DND-41 (cell line): Measurements from ENCODE around the gene PAPPA.

Experiments
- ATAC-seq: fragments of 200-7000 bp; cut with Tn5 transposase; 3 replicates; pipeline ENCODE4 v1.9.1; 2021; ENCODE audit warnings: low read depth; ENCODE audit not compliant: insufficient read depth
- DNase-seq: peaks from one replicate; pipeline ENCODE4 v3.0.0-alpha.2; 2020
- H2AFZ ChIP-seq: 2 replicates; pipeline ENCODE4 v1.6.0; 2012; ENCODE audit warnings: low read depth, low read length
- H3K27ac ChIP-seq: 2 replicates; pipeline ENCODE4 v1.5.1; 2012; ENCODE audit warnings: low read length, inconsistent platforms
- H3K27me3 ChIP-seq: fragments of 200-600 bp; sonication (generic); 2 replicates; pipeline ENCODE4 v1.6.0; 2012; ENCODE audit warnings: low read length, mild to moderate bottlenecking, inconsistent platforms; ENCODE audit not compliant: insufficient read depth, poor library complexity
- H3K36me3 ChIP-seq: 2 replicates; pipeline ENCODE4 v1.5.1; 2012; ENCODE audit warnings: low read length, inconsistent platforms; ENCODE audit not compliant: insufficient read depth
- H3K4me1 ChIP-seq: 2 replicates; pipeline ENCODE4 v1.5.1; 2012; ENCODE audit warnings: mild to moderate bottlenecking, low read length; ENCODE audit not compliant: insufficient read depth
- H3K4me2 ChIP-seq: 2 replicates; pipeline ENCODE4 v1.6.0; 2012; ENCODE audit warnings: mild to moderate bottlenecking, moderate library complexity, low read length, inconsistent platforms; ENCODE audit not compliant: insufficient read depth
- H3K4me3 ChIP-seq, 2 experiments: fragments of 200-600 bp in 1 of 2; shearing (Covaris generic) in 1 of 2; 2 replicates each; pipeline ENCODE4 v1.5.1; 2012 to 2016; ENCODE audit warnings: inconsistent platforms in 2 of 2, low read length in 2 of 2, mild to moderate bottlenecking in 2 of 2, low read depth in 1 of 2, moderate library complexity in 1 of 2
- H3K79me2 ChIP-seq: 2 replicates; pipeline ENCODE4 v1.6.0; 2012; ENCODE audit warnings: low read length, inconsistent platforms; ENCODE audit not compliant: insufficient read depth
- H3K9ac ChIP-seq: 2 replicates; pipeline ENCODE4 v1.6.0; 2012; ENCODE audit warnings: low read depth, mild to moderate bottlenecking, inconsistent platforms, low read length, moderate library complexity
- H3K9me3 ChIP-seq: 2 replicates; pipeline ENCODE4 v1.5.1; 2012; ENCODE audit warnings: low read length, moderate library complexity, mild to moderate bottlenecking, inconsistent platforms; ENCODE audit not compliant: insufficient read depth, severe bottlenecking
- H4K20me1 ChIP-seq: 2 replicates; pipeline ENCODE4 v1.6.0; 2012; ENCODE audit warnings: low read length; ENCODE audit not compliant: insufficient read depth
- EZH2 ChIP-seq: IDR thresholded peaks from 3 replicates; pipeline ENCODE4 v1.6.1; 2012; ENCODE audit warnings: borderline replicate concordance, low read depth, mild to moderate bottlenecking, moderate library complexity, low read length, inconsistent platforms; ENCODE audit not compliant: severe bottlenecking
- TF ChIP-seq, protein P1 (sequence below): IDR thresholded peaks from 2 replicates; pipeline ENCODE4 v1.5.1; 2012; ENCODE audit warnings: borderline replicate concordance, low read length, moderate library complexity, mild to moderate bottlenecking; ENCODE audit not compliant: poor library complexity, severe bottlenecking; ENCODE audit errors: extremely low read depth

The PAPPA gene

DNA sequence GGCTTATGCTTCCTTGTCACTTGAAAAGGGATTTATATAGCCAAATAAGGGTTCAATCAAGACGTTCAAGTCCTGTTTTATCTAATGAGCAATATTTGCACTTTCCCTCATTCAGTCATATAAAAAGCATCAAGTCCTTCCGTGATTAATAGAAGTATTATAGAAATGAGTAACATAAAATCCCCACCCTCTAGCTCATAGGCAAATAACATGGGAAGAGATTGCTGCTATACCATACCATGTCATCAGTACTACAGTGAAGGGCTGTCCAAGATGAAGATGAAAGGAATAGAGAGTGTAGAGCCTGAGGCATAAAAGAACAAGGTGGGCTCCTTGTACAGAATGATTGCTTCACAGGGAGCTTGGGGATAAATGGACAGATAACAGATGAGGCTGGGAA is 20.4 kb upstream of the PAPPA start:
- no peaks in the 10 kb centered on the region for H4K20me1 ChIP-seq
- peaks cover 2% of the 10 kb centered on the region for H3K27me3 ChIP-seq
- ATAC-seq (no peak), DNase-seq (no peak)
- no peak overlapping the region for H2AFZ ChIP-seq
- no peak for TF ChIP-seq EZH2
- TF ChIP-seq, protein P1, sequence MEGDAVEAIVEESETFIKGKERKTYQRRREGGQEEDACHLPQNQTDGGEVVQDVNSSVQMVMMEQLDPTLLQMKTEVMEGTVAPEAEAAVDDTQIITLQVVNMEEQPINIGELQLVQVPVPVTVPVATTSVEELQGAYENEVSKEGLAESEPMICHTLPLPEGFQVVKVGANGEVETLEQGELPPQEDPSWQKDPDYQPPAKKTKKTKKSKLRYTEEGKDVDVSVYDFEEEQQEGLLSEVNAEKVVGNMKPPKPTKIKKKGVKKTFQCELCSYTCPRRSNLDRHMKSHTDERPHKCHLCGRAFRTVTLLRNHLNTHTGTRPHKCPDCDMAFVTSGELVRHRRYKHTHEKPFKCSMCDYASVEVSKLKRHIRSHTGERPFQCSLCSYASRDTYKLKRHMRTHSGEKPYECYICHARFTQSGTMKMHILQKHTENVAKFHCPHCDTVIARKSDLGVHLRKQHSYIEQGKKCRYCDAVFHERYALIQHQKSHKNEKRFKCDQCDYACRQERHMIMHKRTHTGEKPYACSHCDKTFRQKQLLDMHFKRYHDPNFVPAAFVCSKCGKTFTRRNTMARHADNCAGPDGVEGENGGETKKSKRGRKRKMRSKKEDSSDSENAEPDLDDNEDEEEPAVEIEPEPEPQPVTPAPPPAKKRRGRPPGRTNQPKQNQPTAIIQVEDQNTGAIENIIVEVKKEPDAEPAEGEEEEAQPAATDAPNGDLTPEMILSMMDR = no peak
- no peak overlapping the region for H3K27ac ChIP-seq
- no peaks in the 10 kb centered on the region for H3K36me3 ChIP-seq
- H3K4me3 ChIP-seq = no peak overlapping the region
- H3K4me2 ChIP-seq = no peak overlapping the region
- no peaks in the 10 kb centered on the region for H3K9me3 ChIP-seq
- H3K79me2 ChIP-seq = no peaks in the 10 kb centered on the region
- no peak overlapping the region for H3K9ac ChIP-seq
- no peaks in the 10 kb centered on the region for H3K4me1 ChIP-seq

DNA sequence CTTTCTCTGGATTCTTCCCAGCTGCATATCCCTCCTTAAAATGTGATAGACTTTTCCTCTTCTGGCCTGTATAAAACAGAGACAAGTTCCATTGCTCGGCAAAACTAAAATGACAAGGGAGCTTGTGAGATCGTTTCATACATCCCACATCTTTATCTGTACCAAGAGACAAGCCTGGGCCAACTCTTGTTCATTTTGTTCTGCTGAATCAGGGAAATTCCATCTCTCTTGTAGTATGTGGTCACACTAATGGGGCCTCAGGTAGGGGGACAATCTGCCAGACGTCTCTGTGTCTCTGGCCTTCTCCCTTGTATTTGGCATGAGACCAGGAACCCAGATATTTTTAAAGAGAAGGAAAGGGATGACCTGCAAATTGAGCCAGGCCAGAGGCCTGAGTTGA is 18.6 kb upstream of the PAPPA start:
- H2AFZ ChIP-seq = no peak overlapping the region
- no peaks in the 10 kb centered on the region for H3K79me2 ChIP-seq
- H3K4me2 ChIP-seq = no peak overlapping the region
- ATAC-seq = no peak
- H3K27me3 ChIP-seq = peaks cover 2% of the 10 kb centered on the region
- no peaks in the 10 kb centered on the region for H4K20me1 ChIP-seq
- H3K9me3 ChIP-seq = no peaks in the 10 kb centered on the region
- H3K4me3 ChIP-seq = no peak overlapping the region
- no peaks in the 10 kb centered on the region for H3K36me3 ChIP-seq
- TF ChIP-seq, protein P1 = no peak
- no peak overlapping the region for H3K9ac ChIP-seq
- no peaks in the 10 kb centered on the region for H3K4me1 ChIP-seq
- H3K27ac ChIP-seq = no peak overlapping the region
- DNase-seq = no peak

DNA sequence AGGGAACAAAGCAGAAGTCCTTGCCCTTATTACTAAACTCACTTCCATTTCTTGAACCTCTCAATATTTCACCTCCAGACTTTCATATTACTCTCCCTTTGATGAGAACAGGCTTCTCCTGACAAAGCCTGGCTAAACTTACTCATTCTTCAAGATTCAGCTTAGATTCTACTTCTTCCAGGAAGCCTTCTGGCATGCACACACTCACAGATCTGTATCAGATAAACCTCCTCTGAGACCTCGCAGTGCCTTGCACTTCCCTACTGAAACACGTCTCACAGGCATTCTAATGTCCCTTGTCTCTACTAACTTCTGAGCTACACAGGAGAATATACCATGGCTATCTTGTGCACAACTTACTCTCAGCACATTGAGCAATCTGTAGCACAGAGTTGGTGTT is 16.6 kb upstream of the PAPPA start:
- Histone ChIP-seq H3K4me1 (no peaks in the 10 kb centered on the region), H3K4me2 (no peak overlapping the region), H2AFZ (no peak overlapping the region), H3K27me3 (peaks cover 2% of the 10 kb centered on the region), H4K20me1 (no peaks in the 10 kb centered on the region), H3K9me3 (no peaks in the 10 kb centered on the region), H3K27ac (no peak overlapping the region), H3K4me3 (no peak overlapping the region), H3K79me2 (no peaks in the 10 kb centered on the region), H3K36me3 (no peaks in the 10 kb centered on the region), H3K9ac (no peak overlapping the region)
- DNase-seq (no peak), ATAC-seq (no peak)
- TF ChIP-seq EZH2 = no peak
- TF ChIP-seq, protein P1 = no peak

DNA sequence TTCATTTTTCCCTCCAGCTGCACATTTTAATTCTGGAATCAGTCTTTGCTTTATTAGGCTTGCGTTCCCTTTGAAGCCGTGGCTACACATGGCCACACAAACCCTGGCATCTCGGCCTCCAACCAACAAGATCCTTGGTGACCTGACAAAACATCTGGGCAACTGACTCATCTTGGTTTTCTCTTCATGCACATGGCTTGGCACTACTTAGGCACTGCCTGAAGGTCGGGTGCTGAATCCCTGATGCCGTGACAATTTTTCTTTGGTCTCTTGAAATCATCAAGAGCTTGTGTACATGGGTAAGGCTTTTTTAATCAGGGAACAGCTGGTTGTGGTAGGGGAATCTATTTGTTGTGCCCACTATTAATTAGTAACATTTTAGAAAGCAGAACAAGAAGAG is 16.0 kb upstream of the PAPPA start:
- no peaks in the 10 kb centered on the region for H4K20me1 ChIP-seq
- no peak overlapping the region for H2AFZ ChIP-seq
- H3K9ac ChIP-seq = no peak overlapping the region
- H3K4me1 ChIP-seq = no peaks in the 10 kb centered on the region
- H3K4me3 ChIP-seq = no peak overlapping the region
- no peak for TF ChIP-seq EZH2
- TF ChIP-seq, protein P1 = no peak
- no peaks in the 10 kb centered on the region for H3K9me3 ChIP-seq
- no peaks in the 10 kb centered on the region for H3K79me2 ChIP-seq
- DNase-seq (no peak), ATAC-seq (no peak)
- no peak overlapping the region for H3K27ac ChIP-seq
- peaks cover 2% of the 10 kb centered on the region for H3K27me3 ChIP-seq
- H3K36me3 ChIP-seq = no peaks in the 10 kb centered on the region
- no peak overlapping the region for H3K4me2 ChIP-seq
